ENCODE measurements around the gene HOXD9.

The HOXD9 gene

DNA sequence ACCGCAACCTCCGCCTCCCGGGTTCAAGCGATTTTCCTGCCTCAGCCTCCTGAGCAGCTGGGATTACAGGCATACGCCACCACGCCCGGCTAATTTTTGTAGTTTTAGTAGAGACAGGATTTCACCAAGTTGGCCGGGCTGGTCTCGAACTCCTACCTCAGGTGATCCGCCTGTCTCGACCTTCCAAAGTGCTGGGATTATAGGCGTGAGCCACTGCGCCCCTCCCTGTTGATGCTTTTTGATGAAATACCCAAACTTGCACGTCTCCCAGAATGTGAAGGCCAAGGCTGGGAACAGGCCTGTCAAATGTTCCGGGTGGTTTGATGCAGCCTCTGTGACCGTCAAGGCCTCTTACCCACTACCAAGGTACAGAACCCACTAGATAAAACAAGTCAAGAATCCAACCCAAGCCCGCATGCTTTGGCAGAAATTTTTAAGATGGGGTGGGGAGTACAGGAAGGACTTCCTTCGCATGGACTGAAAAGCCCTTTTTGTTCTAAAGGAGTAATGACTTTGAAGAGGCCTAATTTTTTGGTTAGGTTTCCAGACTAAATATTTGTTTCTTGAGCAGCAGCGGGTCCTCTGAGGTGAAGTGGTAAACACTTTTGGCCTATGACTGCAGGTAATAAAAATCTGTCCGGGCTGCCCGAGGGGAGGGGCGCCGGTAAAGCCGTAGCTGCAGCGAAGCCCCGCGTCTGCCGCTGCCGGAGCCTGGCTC lies 35.0 kb upstream of the HOXD9 start:
- TF ChIP-seq, protein P1, sequence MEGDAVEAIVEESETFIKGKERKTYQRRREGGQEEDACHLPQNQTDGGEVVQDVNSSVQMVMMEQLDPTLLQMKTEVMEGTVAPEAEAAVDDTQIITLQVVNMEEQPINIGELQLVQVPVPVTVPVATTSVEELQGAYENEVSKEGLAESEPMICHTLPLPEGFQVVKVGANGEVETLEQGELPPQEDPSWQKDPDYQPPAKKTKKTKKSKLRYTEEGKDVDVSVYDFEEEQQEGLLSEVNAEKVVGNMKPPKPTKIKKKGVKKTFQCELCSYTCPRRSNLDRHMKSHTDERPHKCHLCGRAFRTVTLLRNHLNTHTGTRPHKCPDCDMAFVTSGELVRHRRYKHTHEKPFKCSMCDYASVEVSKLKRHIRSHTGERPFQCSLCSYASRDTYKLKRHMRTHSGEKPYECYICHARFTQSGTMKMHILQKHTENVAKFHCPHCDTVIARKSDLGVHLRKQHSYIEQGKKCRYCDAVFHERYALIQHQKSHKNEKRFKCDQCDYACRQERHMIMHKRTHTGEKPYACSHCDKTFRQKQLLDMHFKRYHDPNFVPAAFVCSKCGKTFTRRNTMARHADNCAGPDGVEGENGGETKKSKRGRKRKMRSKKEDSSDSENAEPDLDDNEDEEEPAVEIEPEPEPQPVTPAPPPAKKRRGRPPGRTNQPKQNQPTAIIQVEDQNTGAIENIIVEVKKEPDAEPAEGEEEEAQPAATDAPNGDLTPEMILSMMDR (IDR thresholded peaks at IDR 0.05; ENCODE audit: low read depth, low read length), result no peak
- DNase-seq (ENCODE audit: extremely low read depth, low read depth), result no peak

DNA sequence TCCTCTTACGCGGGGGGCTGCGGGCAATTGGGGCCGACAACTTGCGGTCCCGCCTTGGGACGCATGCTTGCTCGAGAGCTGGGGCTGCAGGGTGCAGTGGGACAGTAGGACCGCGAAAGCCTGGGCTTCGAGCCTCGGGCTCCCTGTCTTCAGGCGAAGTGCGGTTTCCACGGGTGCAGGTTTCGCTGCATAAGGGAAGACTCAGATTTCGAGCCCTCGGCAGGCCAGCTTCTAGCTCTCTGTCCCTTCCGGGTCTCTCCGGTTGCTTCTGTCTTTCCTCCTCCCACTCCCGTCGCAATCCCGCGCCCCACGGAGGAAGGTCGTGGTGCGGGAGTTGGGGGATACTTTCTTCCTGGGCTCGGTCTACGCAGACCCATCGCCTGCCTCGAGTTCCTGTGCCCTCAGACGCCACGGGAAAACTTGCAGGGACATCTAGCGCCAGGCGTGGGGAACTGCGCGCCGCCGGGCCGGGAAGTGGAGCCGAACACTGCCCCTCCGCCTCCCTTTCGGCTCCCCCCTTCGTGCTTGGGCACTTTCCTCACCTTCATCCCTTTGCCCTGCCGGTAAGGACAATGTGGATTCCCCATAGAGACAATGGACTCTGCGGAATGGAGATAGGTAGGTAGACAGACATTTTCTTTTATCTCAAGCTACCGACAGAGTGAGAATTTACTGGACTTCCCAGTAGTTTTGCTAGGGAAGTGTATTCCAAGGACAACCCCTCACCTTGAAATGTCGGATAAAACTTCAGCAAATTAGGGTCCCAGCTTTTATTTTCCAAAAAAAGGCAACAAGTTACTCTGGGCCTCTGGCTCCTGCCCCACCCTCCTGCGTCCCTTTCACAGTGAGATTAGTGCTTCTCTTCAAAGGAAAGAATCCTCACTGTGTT lies 34.2 kb upstream of the HOXD9 start:
- DNase-seq (ENCODE audit: extremely low read depth, low read depth), result no peak
- TF ChIP-seq, protein P1 (IDR thresholded peaks at IDR 0.05; ENCODE audit: low read depth, low read length), result peak; percentile 96

DNA sequence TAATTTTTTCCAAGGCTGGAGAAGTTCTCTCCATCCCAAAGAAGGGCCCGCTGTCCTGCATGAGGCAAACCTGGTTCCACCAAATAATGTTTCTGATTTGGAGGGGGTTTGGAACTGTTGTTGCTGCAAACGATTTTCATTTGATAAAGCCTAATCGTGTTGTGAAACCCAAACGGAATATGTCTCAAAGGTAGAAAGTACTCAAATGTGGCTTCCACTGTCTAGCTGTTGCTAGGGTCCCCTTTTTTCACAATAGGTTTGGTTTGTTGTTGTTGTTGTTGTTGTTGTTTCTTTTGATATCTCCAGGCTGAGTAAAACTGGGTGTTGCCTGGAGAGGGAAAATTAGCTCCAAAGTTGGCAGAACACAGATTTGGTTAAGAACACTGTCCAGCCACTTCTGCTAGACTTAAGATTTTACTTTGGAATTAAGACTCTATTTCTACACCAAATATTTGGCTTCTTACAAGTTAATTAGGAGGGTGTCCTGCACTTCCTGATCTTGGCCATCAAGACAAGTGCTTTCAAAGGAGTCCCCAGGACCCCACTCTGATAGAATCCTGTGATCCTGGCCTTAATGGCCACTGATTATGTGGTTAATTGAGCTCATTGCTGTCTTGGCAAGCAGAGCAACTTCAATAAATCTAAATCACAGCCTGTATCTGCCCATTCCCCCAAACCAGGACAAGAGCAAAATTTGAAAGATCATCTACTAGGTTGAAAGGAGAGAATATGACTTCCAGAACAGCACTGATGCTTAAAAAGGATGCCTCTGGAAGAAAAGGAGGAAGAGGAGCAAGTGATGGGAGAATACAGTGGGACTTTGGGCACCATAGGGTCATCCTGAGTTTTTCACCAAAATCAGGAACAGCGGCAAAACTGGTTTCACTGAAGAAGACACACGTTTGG lies 33.3 kb upstream of the HOXD9 start:
- no peak for DNase-seq (ENCODE audit: extremely low read depth, low read depth)
- TF ChIP-seq, protein P1 (IDR thresholded peaks at IDR 0.05; ENCODE audit: low read depth, low read length), result no peak

DNA sequence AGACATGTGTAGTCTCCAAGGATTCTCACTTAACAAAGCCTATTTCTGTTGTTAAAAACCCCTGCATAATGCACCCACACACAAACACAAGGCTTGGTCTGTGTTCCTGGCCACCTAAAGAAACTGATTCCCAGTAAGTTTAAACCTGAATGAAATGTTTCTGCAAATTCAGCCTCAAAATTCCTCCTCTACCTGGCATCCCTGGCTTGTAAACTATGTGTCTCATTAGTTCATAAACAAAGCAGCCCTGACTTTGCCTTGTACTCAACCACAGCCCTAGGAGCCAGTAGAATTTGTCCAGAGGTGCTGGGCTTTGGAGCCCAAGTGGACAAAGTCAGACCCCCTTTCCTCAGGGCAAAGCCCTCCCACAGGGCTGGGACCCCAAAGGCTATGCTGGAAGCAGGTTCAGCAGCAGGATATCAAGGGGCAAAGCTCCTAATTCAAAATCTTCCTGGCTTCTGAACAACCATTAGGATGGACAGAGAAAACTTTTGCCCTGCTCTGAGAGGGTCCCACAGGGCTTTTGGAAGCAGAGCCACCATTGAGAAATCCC lies 32.6 kb upstream of the HOXD9 start:
- DNase-seq (ENCODE audit: extremely low read depth, low read depth), result no peak
- TF ChIP-seq, protein P1 (IDR thresholded peaks at IDR 0.05; ENCODE audit: low read depth, low read length), result no peak

DNA sequence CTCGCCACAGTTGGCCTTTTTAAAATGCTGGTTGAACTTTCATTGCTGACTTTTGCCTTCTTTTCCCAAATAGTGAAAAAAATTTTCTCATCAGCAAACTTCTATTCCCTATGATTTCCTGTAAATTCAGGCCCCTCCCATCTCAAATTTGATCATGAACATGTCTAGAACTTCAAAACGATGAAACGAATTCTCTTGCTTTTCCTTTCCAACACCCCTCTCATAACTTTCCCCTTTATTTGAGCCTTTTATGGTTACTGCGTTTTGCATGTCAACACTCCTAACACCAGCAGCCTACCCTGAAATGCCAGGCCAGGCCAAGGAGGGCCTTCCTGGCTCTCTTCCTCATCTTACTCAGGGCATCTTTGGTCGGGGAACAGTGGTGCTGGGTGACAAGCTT lies 31.7 kb upstream of the HOXD9 start:
- TF ChIP-seq, protein P1 (IDR thresholded peaks at IDR 0.05; ENCODE audit: low read depth, low read length), result no peak
- no peak for DNase-seq (ENCODE audit: extremely low read depth, low read depth)

DNA sequence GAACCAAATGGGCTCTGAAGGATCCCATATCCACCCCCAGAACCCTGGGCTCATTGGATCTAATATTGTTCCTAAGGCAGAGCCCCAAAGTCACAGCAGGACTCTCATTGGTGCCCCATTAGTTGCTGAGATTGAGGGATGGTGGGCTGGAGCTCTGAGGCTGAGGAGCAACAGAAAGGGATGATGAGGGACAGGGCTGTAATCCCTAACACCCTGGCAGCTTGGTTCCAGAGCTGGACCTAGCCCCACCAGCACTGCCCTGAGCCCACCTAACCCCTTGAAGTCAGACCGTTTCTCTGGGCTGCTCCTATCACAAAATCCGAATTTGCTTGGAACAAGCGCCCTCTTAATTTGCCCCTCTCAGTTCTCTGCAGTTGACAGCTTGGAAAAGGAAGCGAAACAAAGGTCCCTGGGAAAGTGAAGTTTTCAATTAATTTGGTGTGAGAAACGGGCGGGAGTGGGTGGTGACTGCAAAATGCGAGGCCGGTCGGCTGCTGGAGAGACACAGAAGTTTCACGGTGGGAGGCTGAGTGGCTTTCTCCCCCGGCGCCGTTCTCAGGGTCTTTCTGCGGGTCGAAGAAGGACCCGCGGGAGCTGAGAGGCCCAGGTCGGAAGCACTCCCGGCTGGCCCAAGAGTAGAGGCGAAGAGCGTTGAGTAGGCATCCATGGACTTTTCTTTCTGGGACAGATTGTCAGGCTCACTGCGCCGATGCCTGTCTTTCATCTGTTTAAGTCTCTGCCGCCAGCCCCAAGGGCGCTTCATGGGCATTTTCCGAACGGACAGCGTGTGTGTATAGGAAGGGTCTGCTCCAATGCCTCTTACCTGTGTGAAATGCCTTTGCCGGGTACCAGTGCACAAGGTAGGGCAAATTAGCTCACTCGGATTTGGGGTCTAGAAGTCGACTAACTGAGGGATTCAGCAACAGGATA lies 30.9 kb upstream of the HOXD9 start:
- TF ChIP-seq, protein P1 (IDR thresholded peaks at IDR 0.05; ENCODE audit: low read depth, low read length), result no peak
- DNase-seq (ENCODE audit: extremely low read depth, low read depth), result no peak

All from AG09319 (cell line).